H1 (cell line): ENCODE results near the gene PPP2R2B. TPM values are rescaled to one million over a fixed set of nuclear protein-coding genes. Genes with fewer than 3 reads are reported as not detected.

Experiments used
- CHD2 ChIP-seq: IDR thresholded peaks from 2 replicates; pipeline ENCODE4 v1.6.1; 2012; ENCODE audit warnings: low read length, improper control_type of control experiment
- EGR1 ChIP-seq: IDR thresholded peaks from 2 replicates; pipeline ENCODE4 v1.6.1; 2011; ENCODE audit warnings: low read depth, low read length, borderline replicate concordance
- EP300 ChIP-seq, 2 experiments: IDR thresholded peaks; 1 replicate in 1 of 2; 2 replicates in 1 of 2; pipeline ENCODE4 v1.6.1; 2011 to 2012; ENCODE audit warnings: low read depth in 2 of 2, low read length in 2 of 2, mild to moderate bottlenecking in 2 of 2, borderline replicate concordance in 1 of 2, inconsistent platforms in 1 of 2, moderate library complexity in 1 of 2
- TAF7 ChIP-seq: optimal IDR thresholded peaks from 2 replicates; pipeline ENCODE3; 2011; ENCODE audit warnings: low read depth, mild to moderate bottlenecking, inconsistent platforms, low read length, moderate library complexity, borderline replicate concordance
- polyA plus RNA-seq, 7 experiments: library from polyadenylated mRNA; depleted of rRNA in 3 of 7; stranded (reverse) in 5 of 7; unstranded in 2 of 7; fragments of >200 nt in 5 of 7; fragments of 200-250 nt in 2 of 7; gene quantifications; 1 replicate in 5 of 7; 2 replicates in 1 of 7; 4 replicates in 1 of 7; pipeline versions ENCODE4 v1.2.1 to v1.2.3, GENCODE V29; 2011 to 2013; ENCODE audit warnings: missing spikeins in 2 of 7, mixed read lengths in 2 of 7
- total RNA-seq: library from RNA; stranded (reverse); fragmentation: NEBNext Ultra II Directional; extraction: Animal tissue kit (Norgen Biotek cat#: 25700); gene quantifications from 2 replicates; pipeline ENCODE4 v1.2.1, GENCODE V29; 2021

PPP2R2B gene
- total and polyA plus RNA-seq, 2 of the 8 experiments (the other 6 are each of a cell fraction or from before 2014, with no cell fraction given) = 21.1 to 37.1 TPM

DNA sequence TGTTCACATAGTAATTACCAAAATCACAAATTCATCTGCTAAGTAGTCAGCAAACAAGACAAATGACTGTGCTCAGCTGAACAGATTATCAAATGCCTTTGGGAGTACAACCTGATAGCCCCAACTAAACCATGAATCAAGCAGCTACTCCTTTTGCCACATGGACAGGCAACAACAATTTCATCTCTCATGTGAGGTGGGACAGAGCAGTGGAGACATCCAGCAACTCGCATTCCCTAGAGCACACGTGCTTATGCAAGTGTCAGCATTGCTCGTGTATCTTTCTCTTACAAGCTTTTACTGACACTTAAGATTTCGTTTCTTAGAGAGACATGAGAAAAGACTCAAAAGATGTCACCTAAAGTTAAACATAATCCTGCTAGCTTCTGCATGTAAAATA lies 42.7 kb upstream of the PPP2R2B start (continued):
- TF ChIP-seq EP300 (IDR thresholded peaks at IDR 0.05; ENCODE audit: borderline replicate concordance in 1 of 2, low read depth in 2 of 2, low read length in 2 of 2) (no peak), CHD2 (no peak), TAF7 (no peak), EGR1 (no peak)
